Measurements from ENCODE around the gene PDE4B.

- TF ChIP-seq CTCF (IDR thresholded peaks at IDR 0.05) (no peak), POLR2A (IDR thresholded peaks at IDR 0.05) (no peak), EP300 (IDR thresholded peaks at IDR 0.05) (no peak)
These were observed 404.4 kb downstream of the PDE4B start for GRCh38 chr1:66197120-66197519.
